NCI-H1105 treated with DMSO at 0.1 percent for 48 hours (cell line): ENCODE data around the gene GLCE.
A peak's percentile ranks its signal among the peaks of the same experiment; 100 is the strongest.
"Not testable (repeated sequence)": the region's sequence is repeated elsewhere in the genome, so short reads cannot be mapped to it uniquely, and the experiment has no call there.

ENCODE experiments used
- DNase-seq: peaks from one replicate; lab custom pipeline; 2025; lab: John Stamatoyannopoulos, UW

Gene GLCE

DNA sequence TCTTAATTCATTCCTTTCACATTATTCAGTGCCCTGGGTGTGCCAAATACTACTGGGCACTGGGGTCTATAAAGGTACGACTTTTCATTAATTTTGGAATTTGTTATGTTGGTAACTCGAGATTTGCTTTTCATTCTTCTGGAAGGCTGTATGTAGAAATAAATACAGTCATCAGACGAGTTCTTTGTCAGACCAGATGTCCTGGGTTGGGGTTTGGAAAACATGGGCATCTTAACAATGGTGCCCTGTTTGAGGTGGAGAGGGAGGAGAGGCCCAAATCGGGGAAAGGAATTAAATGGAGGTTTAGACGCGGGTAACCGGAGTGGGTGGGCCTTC is 662 bp upstream of the GLCE start:
- DNase-seq = no peak

DNA sequence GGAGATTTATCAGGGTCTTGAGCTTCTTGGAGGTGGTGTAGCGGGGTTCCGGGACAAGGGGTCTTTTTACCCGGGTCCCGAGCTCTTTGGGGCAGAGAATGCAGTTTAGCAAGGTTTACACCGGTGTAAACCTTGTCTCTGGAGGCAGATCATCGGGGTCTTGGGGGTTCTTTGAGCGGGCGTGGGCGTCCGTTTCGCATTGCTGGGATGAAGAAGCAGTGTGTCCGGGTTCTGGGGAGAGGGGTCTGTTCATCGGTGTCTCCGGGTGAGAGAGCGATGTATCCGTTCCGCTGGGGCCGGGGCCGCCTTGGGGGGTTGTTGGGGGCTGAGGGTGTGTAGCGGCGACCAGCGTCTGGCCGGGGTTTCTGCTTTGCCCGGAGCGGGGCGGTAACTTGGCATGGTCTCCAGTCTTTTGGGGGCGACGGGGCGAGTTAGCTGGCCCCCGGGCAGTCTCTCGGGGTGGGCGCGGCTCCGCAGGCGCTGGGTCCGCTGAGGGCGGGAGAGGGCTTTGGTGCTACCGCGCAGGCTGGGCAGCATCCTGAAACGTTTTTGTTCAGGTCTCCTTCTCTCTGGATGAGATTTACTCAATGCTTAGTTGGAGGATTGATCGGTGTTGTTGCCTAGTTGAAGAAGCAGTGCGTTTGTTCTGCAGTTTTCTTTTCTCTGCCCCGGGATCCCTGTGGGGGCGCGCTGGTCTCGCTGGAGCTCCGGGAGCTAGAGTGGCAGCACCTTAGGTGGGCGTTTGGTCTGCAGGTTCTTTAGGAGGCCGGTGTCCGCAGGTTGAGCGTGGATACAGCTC is 843 bp downstream of the GLCE start:
- peak; percentile 50 for DNase-seq

DNA sequence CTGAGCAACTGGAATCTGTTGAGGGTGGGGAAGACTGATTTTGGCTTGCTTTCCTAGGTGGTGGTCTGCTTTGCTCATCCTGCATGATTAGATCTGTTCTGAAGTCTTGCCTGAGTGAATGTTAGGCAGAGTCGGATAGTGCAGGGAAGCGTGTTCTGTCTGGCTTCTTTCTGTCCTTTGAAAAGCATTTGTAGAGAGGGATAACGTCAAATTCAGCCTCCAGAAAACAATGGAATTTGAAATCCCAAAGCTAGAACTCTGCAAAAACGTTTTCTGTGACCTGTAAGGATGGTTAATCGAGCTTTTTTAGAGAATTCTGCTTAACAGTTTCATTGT is 1.4 kb downstream of the GLCE start:
- no peak for DNase-seq

DNA sequence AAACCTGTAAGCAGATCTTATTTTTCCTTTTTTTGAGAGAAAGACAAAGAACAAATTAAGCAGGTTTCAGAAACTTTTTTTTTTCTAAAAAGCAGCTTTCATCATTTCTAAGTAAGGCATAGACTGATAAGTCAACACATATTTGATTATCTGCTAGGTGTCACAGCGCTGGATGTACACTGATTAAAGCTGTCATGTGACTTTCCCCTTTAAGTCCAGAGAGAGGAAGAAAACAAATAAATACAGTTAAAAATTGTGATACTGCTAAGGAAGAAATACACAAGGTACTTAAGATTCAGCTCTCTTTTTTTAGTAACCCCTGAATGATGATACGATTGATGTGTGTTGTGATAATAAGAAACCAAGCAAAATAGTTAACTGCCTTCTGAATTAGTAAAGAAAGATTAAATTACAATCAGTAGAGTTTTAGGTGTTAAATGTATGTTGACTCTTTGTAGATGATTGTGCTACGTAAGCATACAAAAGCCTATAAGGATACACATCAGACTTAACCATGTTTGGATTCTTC is 2.8 kb downstream of the GLCE start:
- DNase-seq = no peak

DNA sequence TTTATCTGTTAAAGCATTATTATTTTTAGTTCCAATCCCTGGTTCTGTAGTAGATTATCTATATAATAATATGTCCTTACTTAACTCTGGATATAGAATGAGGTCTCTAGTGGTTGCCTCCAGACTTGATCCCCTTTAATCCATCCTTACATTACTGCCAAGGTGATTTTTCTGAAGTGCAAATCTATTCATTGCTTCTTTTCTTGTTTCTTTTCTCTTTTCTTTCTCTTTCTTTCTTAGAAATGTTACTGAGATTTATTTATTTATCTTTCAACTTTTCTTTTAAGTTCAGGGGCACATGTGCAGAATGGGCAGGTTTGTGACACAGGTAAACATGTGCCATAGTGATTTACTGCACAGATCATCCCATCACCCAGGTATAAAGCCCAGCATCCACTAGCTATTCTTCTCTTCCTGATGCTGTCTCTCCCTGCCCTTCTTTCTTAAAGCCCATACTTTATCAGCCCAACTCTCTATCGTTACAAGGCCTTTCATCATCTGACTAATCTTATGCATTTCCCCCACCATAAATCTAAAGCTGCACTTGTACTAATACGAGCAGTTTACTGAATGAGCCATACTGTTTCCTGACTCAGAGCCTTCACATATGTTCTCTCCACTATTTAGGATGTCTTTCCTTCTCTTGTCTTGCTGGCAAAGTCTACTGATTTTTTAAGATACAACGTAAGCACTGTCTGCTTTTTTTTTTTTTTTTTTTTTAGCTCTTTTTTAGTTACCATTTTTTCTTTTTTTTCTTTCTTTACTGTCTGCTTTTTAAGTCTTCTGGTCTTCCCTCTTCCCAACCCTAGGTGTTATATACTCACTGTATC is 4.6 kb downstream of the GLCE start:
- no peak for DNase-seq

DNA sequence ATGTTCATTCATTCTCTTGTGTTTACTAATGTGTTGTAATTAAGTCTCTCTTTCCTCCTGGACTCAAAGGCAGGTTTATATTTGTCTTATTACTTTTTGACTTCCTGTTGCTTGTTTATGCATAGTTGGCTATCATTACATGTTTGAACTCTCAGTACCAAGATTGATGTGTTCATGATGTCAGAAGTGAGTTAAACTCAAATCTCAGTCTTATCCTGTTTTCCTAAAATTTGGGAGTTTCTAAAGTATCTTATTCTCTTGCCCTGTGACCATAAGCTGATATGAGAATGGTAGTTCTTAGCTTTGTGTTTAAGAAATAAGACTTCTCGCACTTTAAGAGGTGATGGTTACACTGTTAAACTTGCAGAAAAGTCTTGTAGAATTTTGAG is 5.2 kb downstream of the GLCE start:
- DNase-seq = no peak

DNA sequence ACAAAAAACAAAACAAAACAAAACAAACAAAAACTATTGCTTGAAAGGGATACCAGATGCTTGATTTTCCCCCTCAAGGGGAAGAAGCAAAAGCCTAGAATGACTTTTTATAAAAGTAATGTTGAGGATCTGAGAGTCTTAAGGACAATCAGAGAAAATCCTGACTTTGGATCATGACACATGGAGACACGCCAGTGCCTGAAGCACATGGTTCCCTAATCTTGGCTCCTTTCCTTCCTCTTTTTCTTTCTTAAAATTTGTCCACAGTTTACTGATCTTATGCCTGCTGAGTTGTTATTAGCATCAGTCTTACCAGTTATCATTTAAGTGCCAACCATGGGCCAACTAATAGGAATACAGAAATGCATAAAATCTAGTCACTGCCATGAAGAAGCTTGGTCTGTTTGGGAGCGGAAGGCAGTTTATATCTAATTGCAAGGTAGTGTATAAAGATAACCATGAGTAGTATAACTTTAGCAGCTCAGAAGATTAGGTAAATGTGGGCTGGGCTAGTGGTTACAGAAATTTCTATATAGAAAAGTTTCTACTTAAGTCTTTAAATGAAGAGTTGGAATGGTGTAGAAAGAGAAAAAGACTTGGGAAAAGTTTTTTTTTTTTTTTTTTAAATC is 6.9 kb downstream of the GLCE start:
- no peak for DNase-seq

DNA sequence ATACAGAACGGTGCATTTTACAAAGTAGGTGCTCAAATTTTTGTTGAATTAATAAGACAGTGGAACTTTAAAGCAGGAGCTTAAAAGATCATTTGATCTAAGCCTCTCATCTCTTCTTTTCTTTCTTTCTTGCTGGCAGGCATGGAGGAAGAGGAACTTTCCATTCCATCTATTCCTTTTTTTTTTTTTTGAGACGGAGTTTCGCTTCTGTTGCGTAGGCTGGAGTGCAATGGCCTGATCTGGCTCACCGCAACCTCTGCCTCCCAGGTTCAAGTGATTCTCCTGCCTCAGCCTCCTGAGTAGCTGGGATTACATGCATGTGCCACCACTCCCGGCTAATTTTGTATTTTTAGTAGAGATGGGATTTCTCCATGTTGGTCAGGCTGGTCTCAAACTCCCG is 7.9 kb downstream of the GLCE start:
- not testable (repeated sequence) for DNase-seq

DNA sequence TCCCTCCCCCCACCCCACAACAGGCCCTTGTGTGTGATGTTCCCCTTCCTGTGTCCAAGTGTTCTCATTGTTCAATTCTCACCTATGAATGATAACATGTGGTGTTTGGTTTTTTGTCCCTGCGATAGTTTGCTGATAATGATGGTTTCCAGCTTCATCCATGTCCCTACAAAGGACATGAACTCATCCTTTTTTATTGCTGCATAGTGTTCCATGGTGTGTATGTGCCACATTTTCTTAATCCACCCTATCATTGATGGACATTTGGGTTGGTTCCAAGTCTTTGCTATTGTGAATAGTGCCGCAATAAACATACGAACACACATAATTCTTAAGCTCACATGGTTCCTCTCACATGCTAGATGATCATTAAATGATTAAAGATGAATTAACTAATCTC is 9.1 kb downstream of the GLCE start:
- not testable (repeated sequence) for DNase-seq

DNA sequence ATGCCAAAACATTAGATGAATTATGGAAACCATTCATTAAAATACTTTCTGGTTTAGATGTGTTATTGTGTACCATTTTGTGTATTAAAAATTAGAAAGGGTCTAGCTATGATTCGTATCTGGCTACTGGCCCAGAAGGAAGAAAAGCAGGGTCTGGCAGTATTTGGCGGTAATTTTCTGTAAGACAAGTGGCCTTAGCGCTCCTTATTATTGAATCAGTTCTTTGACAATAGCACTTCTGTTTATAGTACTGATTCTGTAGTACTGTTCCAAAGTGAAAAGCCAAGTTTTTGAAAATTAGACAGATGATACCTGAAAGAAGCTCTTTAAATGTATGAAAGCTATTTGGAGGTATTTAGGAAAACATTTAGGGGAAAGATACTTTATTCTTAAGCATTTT is 10.2 kb downstream of the GLCE start:
- DNase-seq = peak; percentile 85

DNA sequence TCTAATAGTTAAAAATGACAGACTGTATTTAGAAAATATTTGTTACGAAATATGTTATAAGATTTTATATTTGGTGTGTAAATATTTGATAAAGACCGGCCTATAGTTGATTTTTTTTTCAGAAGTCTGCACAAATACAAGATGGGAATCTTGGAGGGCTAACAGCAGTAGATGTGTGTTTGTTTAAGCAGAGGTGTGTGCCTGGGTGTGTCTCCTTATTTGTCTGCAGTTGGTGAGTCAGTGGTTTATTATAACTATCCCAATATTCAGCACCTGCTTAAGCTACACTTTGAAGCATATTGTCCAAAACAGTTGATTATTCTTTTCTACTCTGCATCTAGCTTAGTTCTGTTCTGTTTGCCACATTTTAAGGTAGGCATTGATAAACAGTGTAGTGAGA is 12.4 kb downstream of the GLCE start:
- no peak for DNase-seq

DNA sequence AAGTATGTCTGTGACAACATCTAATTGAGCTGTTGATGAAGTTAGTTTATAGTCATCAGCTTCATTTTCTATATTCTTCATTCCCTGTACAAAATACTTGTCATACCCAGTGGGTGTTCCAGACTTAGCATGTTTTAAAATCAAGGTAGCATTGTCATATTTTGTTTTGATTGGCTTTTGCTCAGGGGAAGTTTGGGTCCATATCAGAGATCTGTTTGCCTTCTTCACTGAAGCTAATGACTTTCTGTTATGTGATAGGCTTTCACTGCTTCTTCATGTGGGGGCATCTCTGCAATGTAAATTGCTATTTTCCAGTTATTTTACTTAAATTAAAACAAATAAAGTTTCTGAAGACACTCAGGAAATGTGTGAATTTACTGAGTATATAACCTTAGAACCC is 15.1 kb downstream of the GLCE start:
- DNase-seq = no peak

DNA sequence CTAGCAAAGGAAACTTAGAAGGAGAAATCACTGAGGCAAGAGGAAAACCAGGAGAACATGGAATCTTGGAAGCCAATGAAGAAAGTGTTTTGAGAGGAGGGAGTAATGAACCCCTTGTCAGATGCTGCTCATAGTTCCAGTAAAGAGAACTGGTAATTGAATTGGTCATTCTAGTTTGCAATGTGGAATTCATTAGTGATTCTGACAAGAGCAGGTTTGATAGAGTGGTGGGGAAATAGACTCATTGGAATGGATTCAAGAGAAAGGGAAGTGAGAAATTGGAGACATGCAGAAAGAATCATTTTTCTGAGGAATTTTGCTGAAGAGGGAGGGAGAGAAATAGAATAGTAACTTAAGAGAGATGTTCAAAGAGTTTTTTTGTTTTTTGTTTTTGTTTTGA is 21.0 kb downstream of the GLCE start:
- no peak for DNase-seq

DNA sequence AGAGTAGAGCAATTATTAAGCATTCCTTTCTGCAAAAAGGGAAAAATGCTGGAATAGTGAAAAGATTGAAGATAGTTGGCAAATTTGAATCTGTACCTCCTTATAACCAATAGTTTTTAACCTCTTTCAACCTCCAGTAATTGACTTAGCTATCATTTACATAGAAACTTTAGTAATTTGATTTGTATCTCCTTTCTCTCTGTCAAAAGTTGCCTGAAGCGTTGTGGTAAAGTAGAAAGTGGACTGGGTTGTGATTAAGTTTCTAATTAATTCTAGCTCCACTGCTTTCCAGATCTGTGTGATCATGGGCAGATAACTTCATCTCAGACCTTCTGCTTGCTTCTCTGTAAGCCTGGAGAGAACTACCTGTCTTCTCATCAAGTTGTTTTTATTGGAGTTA is 24.8 kb downstream of the GLCE start:
- no peak for DNase-seq

DNA sequence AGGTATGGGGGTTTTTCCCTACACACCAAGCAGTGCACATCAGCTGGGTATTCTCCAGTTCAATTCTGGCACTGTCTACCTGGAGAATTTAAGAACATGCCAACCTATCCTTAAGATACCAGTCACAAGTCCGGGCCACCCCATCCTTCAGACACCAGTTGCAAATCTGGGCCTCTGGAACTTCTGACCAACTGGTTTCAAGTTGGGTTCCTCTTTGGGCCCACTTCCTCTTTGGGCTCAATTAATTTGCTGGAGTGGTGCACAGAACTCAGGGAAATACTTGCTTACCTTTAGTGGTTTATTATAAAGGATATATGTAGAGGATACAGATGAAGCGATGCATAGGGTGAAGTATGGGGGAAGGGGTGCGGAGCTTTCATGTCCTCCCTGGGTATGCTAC is 25.3 kb downstream of the GLCE start:
- DNase-seq = no peak

DNA sequence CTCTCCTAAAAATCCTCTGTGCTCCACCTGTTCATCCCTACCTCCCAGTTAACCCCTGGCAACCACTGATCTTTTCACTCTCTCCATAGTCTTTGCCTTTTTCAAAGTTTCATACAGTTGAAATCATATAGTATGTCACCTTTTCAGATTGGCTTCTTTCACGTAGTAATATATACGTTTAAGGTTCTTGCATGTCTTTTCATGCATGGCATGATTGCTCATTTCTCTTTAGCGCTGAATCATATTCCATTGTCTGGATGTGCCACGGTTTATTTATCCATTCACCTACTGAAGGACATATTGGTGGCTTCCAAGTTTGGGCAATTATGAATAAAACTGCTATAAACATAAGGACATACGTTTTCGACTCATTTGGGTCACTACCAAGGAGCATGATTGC is 28.7 kb downstream of the GLCE start:
- no peak for DNase-seq

DNA sequence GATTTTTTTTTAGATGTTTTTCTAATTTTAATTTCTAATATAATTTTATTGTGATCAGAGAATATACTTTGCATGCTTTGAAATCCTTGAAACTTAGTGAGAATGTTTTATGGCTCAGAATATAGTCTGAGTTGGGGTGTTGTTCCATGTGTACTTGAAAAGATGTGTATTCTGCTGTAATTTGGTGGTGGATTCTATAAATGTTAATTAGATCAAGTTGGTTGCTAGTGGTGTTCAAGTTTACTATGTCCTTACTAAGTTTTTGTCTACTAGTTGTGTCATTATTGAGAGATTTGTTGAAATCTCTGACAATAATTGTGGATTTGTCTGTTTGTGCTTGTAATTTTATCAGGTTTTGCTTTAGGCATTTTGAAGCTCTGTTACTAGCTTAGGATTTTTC is 29.7 kb downstream of the GLCE start:
- no peak for DNase-seq

DNA sequence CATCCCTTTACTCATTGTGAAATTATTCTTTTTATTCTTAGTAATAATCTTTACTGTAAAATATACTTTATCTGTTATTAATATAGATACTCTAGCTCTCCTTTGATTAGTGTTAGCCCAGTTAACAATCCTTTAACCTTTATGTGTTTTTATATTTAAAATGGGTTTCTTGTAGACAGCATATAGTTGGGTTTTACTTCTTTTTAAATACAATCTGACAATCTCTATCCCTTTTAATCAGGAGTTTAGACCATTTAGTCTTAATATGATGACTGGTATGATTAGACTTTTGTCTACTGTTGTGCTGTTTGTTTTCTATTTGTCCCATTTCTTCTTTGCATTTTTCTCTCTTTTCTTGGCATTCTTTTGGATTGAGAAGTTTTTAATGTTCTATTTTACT is 30.1 kb downstream of the GLCE start:
- DNase-seq = no peak

DNA sequence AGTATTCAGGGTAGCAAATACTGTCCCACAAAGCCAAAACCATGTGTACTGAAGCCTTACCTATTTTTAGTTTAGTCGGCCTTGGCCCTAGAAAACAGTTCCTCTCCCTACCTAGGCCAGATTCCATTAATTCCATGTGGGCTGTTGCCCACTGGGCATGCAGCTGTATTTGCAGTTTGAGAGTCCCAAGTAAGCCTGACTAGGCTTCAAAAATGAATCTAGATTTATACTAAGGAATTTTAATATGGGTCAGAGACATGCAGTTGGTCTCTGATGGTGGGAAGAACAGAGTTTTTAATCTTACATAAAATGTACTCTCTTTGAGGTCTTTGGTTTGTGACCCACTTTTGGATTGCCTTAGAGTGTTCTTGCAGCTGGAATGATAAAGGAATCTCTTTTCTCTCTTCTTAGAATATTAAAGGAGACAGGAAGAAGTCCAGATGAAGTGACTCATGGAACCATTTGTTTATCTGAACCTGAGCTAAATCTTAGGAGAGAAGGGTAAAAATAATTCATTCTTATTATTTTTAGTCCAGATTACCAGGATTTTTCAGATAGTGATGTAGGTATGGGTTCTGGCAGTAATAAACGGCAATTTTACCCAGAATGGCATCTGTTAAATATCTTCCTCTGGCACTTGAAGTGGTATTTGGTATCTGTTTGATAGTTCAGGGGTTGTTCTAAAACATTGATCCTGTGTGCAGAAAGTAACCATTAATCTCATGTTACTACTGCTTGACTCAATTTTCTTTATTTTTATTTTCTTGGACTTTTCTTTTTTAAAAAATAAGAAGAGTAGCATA is 33.8 kb downstream of the GLCE start:
- DNase-seq = no peak

DNA sequence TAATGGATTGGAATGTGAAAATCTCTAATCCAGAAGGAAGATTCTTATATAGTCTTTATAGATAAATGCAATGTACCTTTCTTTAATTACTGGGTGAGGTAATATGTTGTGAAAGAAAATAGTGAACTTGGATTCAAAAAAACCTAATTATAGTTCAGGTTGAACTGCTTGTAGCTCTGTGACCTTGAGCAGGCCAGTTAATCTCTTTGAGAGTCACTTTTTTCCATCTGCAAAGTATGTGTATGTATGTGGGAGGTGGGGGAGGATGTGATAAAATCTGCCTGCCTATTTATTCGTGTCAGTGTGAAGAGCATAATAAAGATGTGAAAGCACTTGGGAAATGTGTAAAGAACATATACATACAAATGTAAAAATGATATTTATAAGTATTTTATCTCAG is 34.4 kb downstream of the GLCE start:
- no peak for DNase-seq

DNA sequence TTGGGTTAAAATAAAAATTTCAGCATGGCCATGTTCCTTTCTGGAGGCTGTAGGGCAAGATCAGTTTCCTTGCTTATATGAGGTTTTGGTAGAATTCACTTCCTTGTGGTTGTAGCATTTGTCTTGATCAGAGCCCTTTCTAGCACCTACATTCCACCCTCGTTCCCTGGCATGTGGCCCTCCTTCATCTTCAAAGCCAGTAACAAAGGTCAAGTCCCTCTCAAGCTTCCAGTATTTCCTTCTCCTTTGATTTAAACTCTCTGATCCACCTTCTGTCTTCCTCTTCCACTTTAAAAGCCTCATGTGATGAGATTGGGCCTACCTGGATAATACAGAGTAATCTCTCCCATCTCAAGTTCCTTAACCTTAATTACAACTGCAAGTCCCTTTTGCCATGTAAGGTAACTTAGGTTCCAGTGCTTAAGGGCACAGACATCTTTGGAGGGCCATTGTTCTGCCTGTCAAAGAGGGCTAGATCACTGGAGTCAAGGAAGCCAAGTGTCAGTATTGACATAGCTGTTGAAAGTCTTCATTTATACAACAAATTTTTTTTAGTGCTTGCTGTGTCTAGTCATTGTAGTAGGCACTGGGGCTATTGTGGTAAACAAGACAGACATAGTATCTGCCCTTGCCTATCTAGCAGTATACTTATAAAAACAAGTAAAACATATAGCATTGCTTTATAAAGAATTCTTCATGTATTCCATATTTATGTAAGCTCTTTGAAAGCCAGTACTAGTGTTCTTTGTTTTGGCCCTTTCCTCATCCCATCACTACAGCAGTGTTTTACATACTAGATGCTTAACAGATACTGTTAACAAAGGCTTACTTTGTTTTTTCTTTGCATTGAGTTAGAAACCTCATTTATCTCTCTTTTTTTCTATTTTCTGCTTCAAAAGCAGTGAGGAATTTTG is 40.7 kb downstream of the GLCE start:
- peak; percentile 6 for DNase-seq
